ENCODE measurements around the gene NDE1. TPM values are rescaled to one million over a fixed set of nuclear protein-coding genes. Genes with fewer than 3 reads are reported as not detected.

Gene NDE1
- total and polyA plus RNA-seq, 4 donors, result 2.5 to 17.3 (median 4.4) TPM

DNA sequence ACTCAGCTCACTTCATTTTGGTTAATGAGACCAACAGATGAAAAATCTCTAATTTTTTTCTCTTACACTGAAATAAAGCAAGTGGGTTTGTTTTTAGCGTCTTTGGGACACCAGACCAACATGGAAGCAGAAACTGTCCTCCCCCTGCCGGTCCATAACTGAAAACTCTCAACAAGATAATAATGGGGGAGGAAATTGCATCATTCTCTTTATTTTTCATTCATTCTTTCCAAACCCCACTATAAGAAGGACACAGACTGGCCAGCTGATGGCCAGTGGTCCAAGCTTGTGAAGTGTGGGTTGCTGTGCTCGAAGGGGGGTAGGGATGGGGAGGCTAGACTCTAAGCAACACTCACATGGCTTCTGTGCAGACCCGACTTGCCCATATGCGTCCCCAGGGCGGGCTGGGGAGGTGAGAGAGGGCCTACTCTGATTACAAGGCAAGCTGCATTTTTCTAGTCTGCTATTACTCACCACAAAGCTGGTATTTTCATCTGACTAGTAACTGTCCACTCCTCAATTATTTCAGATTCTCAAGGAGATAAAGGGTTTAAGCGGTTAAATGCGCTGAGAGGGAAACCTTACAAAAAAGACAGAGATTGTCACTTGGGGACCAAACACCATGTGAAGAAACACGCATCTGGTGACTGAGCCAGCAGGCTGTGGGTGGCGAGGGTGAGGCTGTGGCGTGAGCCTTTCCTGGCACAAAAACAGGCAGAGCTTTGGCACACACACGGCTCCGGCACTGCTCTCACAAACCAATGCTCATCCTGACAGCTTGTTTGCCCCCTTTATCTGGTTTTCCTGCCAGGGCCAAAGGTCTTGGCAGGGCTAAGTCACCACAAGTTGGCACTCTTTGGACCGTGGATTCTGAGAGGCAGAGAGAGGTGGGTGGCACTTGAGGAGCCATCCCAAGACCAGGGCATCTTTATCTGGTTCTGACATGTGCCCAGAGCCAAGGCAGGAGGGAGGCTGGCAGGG lies 45.3 kb upstream of the NDE1 start:
- WGBS, result 64% methylated on average over 14 of the region's 14 CpGs
- Histone ChIP-seq H3K36me3 (ENCODE audit: control insufficient read depth in 4 of 4, insufficient read depth in 3 of 4, low read depth in 1 of 4, low read length in 3 of 4) (peaks cover 5 to 43% (median 32%) of the 10 kb centered on the region in 4 donors), H3K4me1 (ENCODE audit: control insufficient read depth in 4 of 4, insufficient read depth in 4 of 4, low read length in 3 of 4) (peaks cover 9 to 42% (median 34%) of the 10 kb centered on the region in 4 donors), H3K27ac (ENCODE audit: low read depth in 1 of 2, low read length in 2 of 2) (peak overlapping the region; percentile 44 to 66), H3K4me3 (ENCODE audit: low read depth in 1 of 3, low read length in 3 of 3) (no peak overlapping the region), H3K9me3 (ENCODE audit: control insufficient read depth in 4 of 4, low read length in 3 of 4) (no peaks in the 10 kb centered on the region), H3K9ac (ENCODE audit: low read depth in 1 of 2, low read length in 2 of 2) (peak overlapping the region in 1 of 2 donors; percentile 24), H3K27me3 (ENCODE audit: control insufficient read depth in 4 of 4, insufficient read depth in 4 of 4, low read length in 3 of 4) (no peaks in the 10 kb centered on the region)
- DNase-seq (ENCODE audit: low spot score), result no peak
- TF ChIP-seq JUND (IDR thresholded peaks at IDR 0.05) (peak in 1 of 2 donors; percentile 59), SP1 (IDR thresholded peaks at IDR 0.05) (peak; percentile 54), HNF4G (IDR thresholded peaks at IDR 0.05) (no peak), HNF4A (conservative IDR thresholded peaks at IDR 0.05) (peak; percentile 70 to 82), FOXA2 (IDR thresholded peaks at IDR 0.05) (no peak), EGR1 (IDR thresholded peaks at IDR 0.05; ENCODE audit: low read depth in 2 of 2) (peak in 1 of 2 donors; percentile 36), TAF1 (conservative IDR thresholded peaks at IDR 0.05) (no peak), YY1 (IDR thresholded peaks at IDR 0.05) (peak; percentile 53), RAD21 (IDR thresholded peaks at IDR 0.05) (peak in 1 of 2 donors; percentile 63), NR2F2 (IDR thresholded peaks at IDR 0.05) (no peak), FOXA1 (IDR thresholded peaks at IDR 0.05) (no peak), RXRA (IDR thresholded peaks at IDR 0.05) (peak; percentile 78 to 89), GABPA (IDR thresholded peaks at IDR 0.05 in 1 of 2, conservative IDR thresholded peaks at IDR 0.05 in 1 of 2) (peak in 1 of 2 donors; percentile 29)
- TF ChIP-seq, protein P1, sequence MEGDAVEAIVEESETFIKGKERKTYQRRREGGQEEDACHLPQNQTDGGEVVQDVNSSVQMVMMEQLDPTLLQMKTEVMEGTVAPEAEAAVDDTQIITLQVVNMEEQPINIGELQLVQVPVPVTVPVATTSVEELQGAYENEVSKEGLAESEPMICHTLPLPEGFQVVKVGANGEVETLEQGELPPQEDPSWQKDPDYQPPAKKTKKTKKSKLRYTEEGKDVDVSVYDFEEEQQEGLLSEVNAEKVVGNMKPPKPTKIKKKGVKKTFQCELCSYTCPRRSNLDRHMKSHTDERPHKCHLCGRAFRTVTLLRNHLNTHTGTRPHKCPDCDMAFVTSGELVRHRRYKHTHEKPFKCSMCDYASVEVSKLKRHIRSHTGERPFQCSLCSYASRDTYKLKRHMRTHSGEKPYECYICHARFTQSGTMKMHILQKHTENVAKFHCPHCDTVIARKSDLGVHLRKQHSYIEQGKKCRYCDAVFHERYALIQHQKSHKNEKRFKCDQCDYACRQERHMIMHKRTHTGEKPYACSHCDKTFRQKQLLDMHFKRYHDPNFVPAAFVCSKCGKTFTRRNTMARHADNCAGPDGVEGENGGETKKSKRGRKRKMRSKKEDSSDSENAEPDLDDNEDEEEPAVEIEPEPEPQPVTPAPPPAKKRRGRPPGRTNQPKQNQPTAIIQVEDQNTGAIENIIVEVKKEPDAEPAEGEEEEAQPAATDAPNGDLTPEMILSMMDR (IDR thresholded peaks at IDR 0.05; ENCODE audit: low read depth, low read length, missing input control), result no peak
- TF ChIP-seq, protein P2, sequence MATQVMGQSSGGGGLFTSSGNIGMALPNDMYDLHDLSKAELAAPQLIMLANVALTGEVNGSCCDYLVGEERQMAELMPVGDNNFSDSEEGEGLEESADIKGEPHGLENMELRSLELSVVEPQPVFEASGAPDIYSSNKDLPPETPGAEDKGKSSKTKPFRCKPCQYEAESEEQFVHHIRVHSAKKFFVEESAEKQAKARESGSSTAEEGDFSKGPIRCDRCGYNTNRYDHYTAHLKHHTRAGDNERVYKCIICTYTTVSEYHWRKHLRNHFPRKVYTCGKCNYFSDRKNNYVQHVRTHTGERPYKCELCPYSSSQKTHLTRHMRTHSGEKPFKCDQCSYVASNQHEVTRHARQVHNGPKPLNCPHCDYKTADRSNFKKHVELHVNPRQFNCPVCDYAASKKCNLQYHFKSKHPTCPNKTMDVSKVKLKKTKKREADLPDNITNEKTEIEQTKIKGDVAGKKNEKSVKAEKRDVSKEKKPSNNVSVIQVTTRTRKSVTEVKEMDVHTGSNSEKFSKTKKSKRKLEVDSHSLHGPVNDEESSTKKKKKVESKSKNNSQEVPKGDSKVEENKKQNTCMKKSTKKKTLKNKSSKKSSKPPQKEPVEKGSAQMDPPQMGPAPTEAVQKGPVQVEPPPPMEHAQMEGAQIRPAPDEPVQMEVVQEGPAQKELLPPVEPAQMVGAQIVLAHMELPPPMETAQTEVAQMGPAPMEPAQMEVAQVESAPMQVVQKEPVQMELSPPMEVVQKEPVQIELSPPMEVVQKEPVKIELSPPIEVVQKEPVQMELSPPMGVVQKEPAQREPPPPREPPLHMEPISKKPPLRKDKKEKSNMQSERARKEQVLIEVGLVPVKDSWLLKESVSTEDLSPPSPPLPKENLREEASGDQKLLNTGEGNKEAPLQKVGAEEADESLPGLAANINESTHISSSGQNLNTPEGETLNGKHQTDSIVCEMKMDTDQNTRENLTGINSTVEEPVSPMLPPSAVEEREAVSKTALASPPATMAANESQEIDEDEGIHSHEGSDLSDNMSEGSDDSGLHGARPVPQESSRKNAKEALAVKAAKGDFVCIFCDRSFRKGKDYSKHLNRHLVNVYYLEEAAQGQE (IDR thresholded peaks at IDR 0.05), result no peak
- TF ChIP-seq, protein P3, sequence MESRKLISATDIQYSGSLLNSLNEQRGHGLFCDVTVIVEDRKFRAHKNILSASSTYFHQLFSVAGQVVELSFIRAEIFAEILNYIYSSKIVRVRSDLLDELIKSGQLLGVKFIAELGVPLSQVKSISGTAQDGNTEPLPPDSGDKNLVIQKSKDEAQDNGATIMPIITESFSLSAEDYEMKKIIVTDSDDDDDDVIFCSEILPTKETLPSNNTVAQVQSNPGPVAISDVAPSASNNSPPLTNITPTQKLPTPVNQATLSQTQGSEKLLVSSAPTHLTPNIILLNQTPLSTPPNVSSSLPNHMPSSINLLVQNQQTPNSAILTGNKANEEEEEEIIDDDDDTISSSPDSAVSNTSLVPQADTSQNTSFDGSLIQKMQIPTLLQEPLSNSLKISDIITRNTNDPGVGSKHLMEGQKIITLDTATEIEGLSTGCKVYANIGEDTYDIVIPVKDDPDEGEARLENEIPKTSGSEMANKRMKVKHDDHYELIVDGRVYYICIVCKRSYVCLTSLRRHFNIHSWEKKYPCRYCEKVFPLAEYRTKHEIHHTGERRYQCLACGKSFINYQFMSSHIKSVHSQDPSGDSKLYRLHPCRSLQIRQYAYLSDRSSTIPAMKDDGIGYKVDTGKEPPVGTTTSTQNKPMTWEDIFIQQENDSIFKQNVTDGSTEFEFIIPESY (IDR thresholded peaks at IDR 0.05), result no peak
- TF ChIP-seq, protein P4, sequence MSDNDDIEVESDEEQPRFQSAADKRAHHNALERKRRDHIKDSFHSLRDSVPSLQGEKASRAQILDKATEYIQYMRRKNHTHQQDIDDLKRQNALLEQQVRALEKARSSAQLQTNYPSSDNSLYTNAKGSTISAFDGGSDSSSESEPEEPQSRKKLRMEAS (IDR thresholded peaks at IDR 0.05), result peak; percentile 59
- TF ChIP-seq, protein P5, sequence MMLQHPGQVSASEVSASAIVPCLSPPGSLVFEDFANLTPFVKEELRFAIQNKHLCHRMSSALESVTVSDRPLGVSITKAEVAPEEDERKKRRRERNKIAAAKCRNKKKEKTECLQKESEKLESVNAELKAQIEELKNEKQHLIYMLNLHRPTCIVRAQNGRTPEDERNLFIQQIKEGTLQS (IDR thresholded peaks at IDR 0.05), result no peak

All from liver (tissue), 9 donors.